K562 (cell line): ENCODE measurements around the gene MYOM3. TPM values are rescaled to one million over a fixed set of nuclear protein-coding genes. Genes with fewer than 3 reads are reported as not detected.

Experiments used
- ATAC-seq: fragments of 200-7000 bp; cut with Tn5 transposase; 3 replicates; pipeline ENCODE4 v1.9.1; 2020; ENCODE audit warnings: moderate library complexity
- BruUV-seq: library from RNA; stranded (reverse); fragments of 400-500 nt; replicated peaks from 2 replicates; lab custom pipeline; 2021; lab: Mats Ljungman, UMichigan
- CTCF ChIA-PET: fragments of 300-600 bp; formaldehyde crosslinking; extraction: SDS; loops from one replicate; lab custom pipeline; 2021; ENCODE audit warnings: low intra/inter-chr PET ratio; lab: Yijun Ruan, JAX
- POLR2A ChIA-PET: fragments of 300-600, 350-650 bp; sonication (Branson Sonifier 250); formaldehyde crosslinking; extraction: SDS; loops from one replicate; lab custom pipeline; 2021; ENCODE audit warnings: antibody characterized with exemption, inconsistent platforms; lab: Yijun Ruan, JAX
- DNase-seq, 4 experiments: peaks; one replicate each; pipeline versions ENCODE4 v3.0.0 to v3.0.0-alpha.2; 2011 to 2018; ENCODE audit warnings: low spot score in 3 of 4, mixed read lengths in 3 of 4; ENCODE audit errors: extremely low read depth in 1 of 4
- FAIRE-seq: peaks from 2 replicates; lab custom pipeline; 2011; peaks lifted over from hg19 to GRCh38; lab: Jason Lieb, UNC
- H2AFZ ChIP-seq: 2 replicates; pipeline ENCODE4 v1.6.0; 2011; ENCODE audit warnings: low read depth, low read length, control low read depth, inconsistent platforms
- H3K27ac ChIP-seq: fragments of 200-600 bp; 3 replicates; pipeline ENCODE4 v1.8.0; 2011; ENCODE audit warnings: low read depth, mild to moderate bottlenecking, control low read depth, inconsistent platforms, low read length, moderate library complexity, mixed read lengths; ENCODE audit errors: extremely low read depth
- H3K27me3 ChIP-seq, 2 experiments: fragments of 300-600 bp in 1 of 2; 2 replicates in 1 of 2; 3 replicates in 1 of 2; pipeline versions ENCODE4 v1.6.0 to v1.8.0; 2011; ENCODE audit warnings: inconsistent platforms in 2 of 2, low read length in 2 of 2, mild to moderate bottlenecking in 1 of 2, mixed read lengths in 1 of 2, moderate library complexity in 1 of 2; ENCODE audit not compliant: control insufficient read depth in 2 of 2, insufficient read depth in 2 of 2
- H3K36me3 ChIP-seq: fragments of 300-600 bp; 3 replicates; pipeline ENCODE4 v1.8.0; 2011; ENCODE audit warnings: mild to moderate bottlenecking, low read length, inconsistent platforms; ENCODE audit not compliant: control insufficient read depth, insufficient read depth
- H3K4me1 ChIP-seq, 2 experiments: fragments of 200-600 bp in 1 of 2; replicated peaks in 1 of 2; 2 replicates in 1 of 2; 3 replicates in 1 of 2; pipeline versions ENCODE4 v1.5.1 to v1.8.0; 2011; ENCODE audit warnings: inconsistent platforms in 2 of 2, low read length in 2 of 2, mild to moderate bottlenecking in 1 of 2, mixed read lengths in 1 of 2, moderate library complexity in 1 of 2; ENCODE audit not compliant: control insufficient read depth in 2 of 2, insufficient read depth in 2 of 2
- H3K4me2 ChIP-seq: 2 replicates; pipeline ENCODE4 v1.6.1; 2011; ENCODE audit warnings: low read length, control low read depth, inconsistent platforms, mixed read lengths; ENCODE audit not compliant: insufficient read depth
- H3K4me3 ChIP-seq: fragments of 200-600 bp; sonication (generic), shearing (Covaris generic); 2 replicates; pipeline ENCODE4 v1.5.1; 2016; ENCODE audit warnings: control low read depth, inconsistent platforms
- H3K79me2 ChIP-seq: fragments of 200-600 bp; 3 replicates; pipeline ENCODE4 v1.8.0; 2011; ENCODE audit warnings: low read length, inconsistent platforms; ENCODE audit not compliant: control insufficient read depth, insufficient read depth
- H3K9ac ChIP-seq, 2 experiments: 2 replicates each; pipeline versions ENCODE4 v1.6.0 to v1.6.1; 2011; ENCODE audit warnings: low read depth in 2 of 2, low read length in 2 of 2, control low read depth in 1 of 2, inconsistent platforms in 1 of 2, mild to moderate bottlenecking in 1 of 2, mixed read lengths in 1 of 2; ENCODE audit not compliant: insufficient read depth in 1 of 2
- H3K9me1 ChIP-seq: one replicate; pipeline ENCODE4 v1.6.0; 2011; ENCODE audit warnings: inconsistent platforms, mild to moderate bottlenecking, low read length, moderate library complexity; ENCODE audit not compliant: control insufficient read depth, insufficient read depth
- H3K9me3 ChIP-seq: replicated peaks from 2 replicates; pipeline ENCODE4 v1.5.1; 2011; ENCODE audit warnings: low read depth, low read length, inconsistent platforms; ENCODE audit not compliant: control insufficient read depth, insufficient read depth
- H4K20me1 ChIP-seq: replicated peaks from 2 replicates; pipeline ENCODE4 v1.6.1; 2011; ENCODE audit warnings: low read length, inconsistent platforms, mixed read lengths; ENCODE audit not compliant: control insufficient read depth, insufficient read depth
- ADNP ChIP-seq: fragments of 200-800 bp; sonication (Bioruptor generic); IDR thresholded peaks from 2 replicates; pipeline ENCODE4 v1.6.1; 2016; ENCODE audit warnings: missing genetic modification characterization, missing compliant biosample characterization
- MEF2A ChIP-seq: IDR thresholded peaks from 2 replicates; pipeline ENCODE4 v1.6.1; 2011; ENCODE audit warnings: low read depth, mild to moderate bottlenecking, low read length, moderate library complexity; ENCODE audit not compliant: control insufficient read depth
- MTA3 ChIP-seq: fragments of 450-650 bp; formaldehyde crosslinking; IDR thresholded peaks from 2 replicates; pipeline ENCODE4 v1.6.1; 2017; ENCODE audit warnings: mild to moderate bottlenecking, borderline replicate concordance
- RBBP5 ChIP-seq: fragments of 200-600 bp; sonication (generic); IDR thresholded peaks from 2 replicates; pipeline ENCODE4 v1.6.1; 2012; ENCODE audit warnings: borderline replicate concordance, mild to moderate bottlenecking, low read length, control low read depth, inconsistent platforms; ENCODE audit not compliant: insufficient read depth, poor library complexity, severe bottlenecking
- RBM39 ChIP-seq: fragments of 200-400 bp; formaldehyde crosslinking; optimal IDR thresholded peaks from 2 replicates; pipeline ENCODE3; 2018; ENCODE audit warnings: low read depth, low read length
- SMAD4 ChIP-seq: fragments of 250-450 bp; sonication (Bioruptor Pico); conservative IDR thresholded peaks from 2 replicates; pipeline ENCODE4 v1.8.0; 2021; ENCODE audit warnings: inconsistent platforms, mild to moderate bottlenecking, moderate library complexity
- whole genome bisulfite sequencing: fragments of 100-300 bp; shearing (Covaris generic); methylation state at CpG from one replicate; pipeline ENCODE4 v1.1.6; 2016; ENCODE audit warnings: low coverage, mixed read lengths; ENCODE audit not compliant: insufficient coverage; ENCODE audit errors: missing lambda C conversion rate; 5-methylcytosine and 5-hydroxymethylcytosine counted together
- in situ Hi-C: fragments of 300-500 bp; cut with MboI; formaldehyde crosslinking; loops from 4 replicates; pipeline ENCODE4 v1.15.0; 2018; ENCODE audit warnings: inconsistent platforms, mixed read lengths
- intact Hi-C: fragments of 100-400 bp; cut with micrococcal nuclease; formaldehyde crosslinking; loops from 2 replicates; pipeline ENCODE4 v1.14.2; 2022
- polyA plus RNA-seq, 8 experiments: library from polyadenylated mRNA; depleted of rRNA in 4 of 8; stranded (reverse) in 5 of 8; unstranded in 3 of 8; fragments of >200 nt; fragmentation: Nextera tagmentation in 2 of 8; fragmentation: Illumina TruSeq in 1 of 8; extraction: Ambion mirVana in 2 of 8; extraction: Trizol in 1 of 8; gene quantifications; 2 replicates each; pipeline versions ENCODE4 v1.2.1 to v1.2.3, GENCODE V29; 2011 to 2014; ENCODE audit warnings: inconsistent platforms in 1 of 8, missing spikeins in 1 of 8
- total RNA-seq, 7 experiments: library from RNA; depleted of rRNA in 6 of 7; stranded (reverse); fragments of >200 nt in 6 of 7; fragmentation: Illumina TruSeq in 2 of 7; extraction: Trizol in 2 of 7; gene quantifications; 2 replicates each; pipeline versions ENCODE4 v1.2.1 to v1.2.3, GENCODE V29; 2011 to 2021; ENCODE audit warnings: low replicate concordance in 1 of 7
- TF ChIP-seq, protein P1 (sequence below): fragments of 450-650 bp; IDR thresholded peaks from one replicate; pipeline ENCODE4 v1.6.1; 2018; ENCODE audit warnings: mild to moderate bottlenecking, moderate library complexity; ENCODE audit not compliant: partially characterized antibody
- TF ChIP-seq, protein P2 (sequence below): fragments of 200-400 bp; formaldehyde crosslinking; IDR thresholded peaks from 2 replicates; pipeline ENCODE4 v1.6.1; 2017; ENCODE audit warnings: mild to moderate bottlenecking, low read depth, low read length, moderate library complexity
- TF ChIP-seq, protein P3 (sequence below): sonication (generic); formaldehyde crosslinking; IDR thresholded peaks from 2 replicates; pipeline ENCODE4 v1.8.0; 2022; ENCODE audit warnings: mild to moderate bottlenecking, missing genetic modification reagents, borderline replicate concordance

The MYOM3 gene
- total and polyA plus RNA-seq, 9 of the 15 experiments (the other 6 are each of a cell fraction or from before 2014, with no cell fraction given) = 0.01 TPM; not detected in 8

DNA sequence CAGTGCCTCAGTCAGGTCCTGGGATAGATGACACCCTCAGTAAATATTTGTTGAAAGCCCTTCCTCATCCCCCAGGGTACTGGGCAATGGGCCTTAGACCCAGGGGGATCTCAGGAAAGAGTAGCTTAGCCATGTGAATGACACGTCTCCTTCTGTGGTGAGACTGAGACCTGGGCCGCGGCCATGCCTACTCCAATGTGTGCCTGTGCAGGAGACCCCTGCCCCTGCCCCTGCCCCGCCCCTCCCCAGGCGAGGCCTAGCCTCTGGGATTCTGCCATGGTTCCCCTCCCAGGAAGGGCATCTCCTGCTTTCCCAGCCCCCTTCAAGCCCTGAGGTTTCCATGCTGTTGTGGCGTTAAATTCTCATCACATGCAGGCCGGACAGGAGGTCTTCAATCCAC is 7.1 kb downstream of the MYOM3 start:
- CTCF ChIA-PET = no interaction called here
- Histone ChIP-seq H3K4me3 (no peak overlapping the region), H3K9me1 (no peaks in the 10 kb centered on the region), H3K27ac (no peak overlapping the region), H4K20me1 (peaks cover 3% of the 10 kb centered on the region; the same call in 1 of the 2 replicates), H3K4me2 (no peak overlapping the region), H3K9ac (peak overlapping the region in 1 of 2 experiments; percentile 18; a peak in 1 of 4 replicates)
- in situ Hi-C loops = no loop called here
- intact Hi-C loops = no loop called here
- POLR2A ChIA-PET = interaction anchor here (1.0 kb wide), 1 partner anchor 145 kb away, joined by 5 read pairs; the partner anchor contains the start of gene PNRC2
- BruUV-seq = no TSS peak
- WGBS = 32% methylated on average over 7 of the region's 7 CpGs
- FAIRE-seq = no peak
- DNase-seq = no peak
- no peak for TF ChIP-seq MTA3
- TF ChIP-seq, protein P1, sequence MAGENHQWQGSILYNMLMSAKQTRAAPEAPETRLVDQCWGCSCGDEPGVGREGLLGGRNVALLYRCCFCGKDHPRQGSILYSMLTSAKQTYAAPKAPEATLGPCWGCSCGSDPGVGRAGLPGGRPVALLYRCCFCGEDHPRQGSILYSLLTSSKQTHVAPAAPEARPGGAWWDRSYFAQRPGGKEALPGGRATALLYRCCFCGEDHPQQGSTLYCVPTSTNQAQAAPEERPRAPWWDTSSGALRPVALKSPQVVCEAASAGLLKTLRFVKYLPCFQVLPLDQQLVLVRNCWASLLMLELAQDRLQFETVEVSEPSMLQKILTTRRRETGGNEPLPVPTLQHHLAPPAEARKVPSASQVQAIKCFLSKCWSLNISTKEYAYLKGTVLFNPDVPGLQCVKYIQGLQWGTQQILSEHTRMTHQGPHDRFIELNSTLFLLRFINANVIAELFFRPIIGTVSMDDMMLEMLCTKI = no peak
- TF ChIP-seq, all 486 proteins: peak for 0
- ATAC-seq = no peak
- no peaks in the 10 kb centered on the region for H3K36me3 ChIP-seq
- no peaks in the 10 kb centered on the region for H3K79me2 ChIP-seq
- H3K9me3 ChIP-seq = no peaks in the 10 kb centered on the region
- H2AFZ ChIP-seq = no peak overlapping the region
- peaks cover 26 to 65% of the 10 kb centered on the region in 2 experiments; a peak in 4 of 5 replicates for H3K27me3 ChIP-seq
- H3K4me1 ChIP-seq = peaks cover 2 to 32% of the 10 kb centered on the region in 2 experiments; a peak in 3 of 5 replicates

DNA sequence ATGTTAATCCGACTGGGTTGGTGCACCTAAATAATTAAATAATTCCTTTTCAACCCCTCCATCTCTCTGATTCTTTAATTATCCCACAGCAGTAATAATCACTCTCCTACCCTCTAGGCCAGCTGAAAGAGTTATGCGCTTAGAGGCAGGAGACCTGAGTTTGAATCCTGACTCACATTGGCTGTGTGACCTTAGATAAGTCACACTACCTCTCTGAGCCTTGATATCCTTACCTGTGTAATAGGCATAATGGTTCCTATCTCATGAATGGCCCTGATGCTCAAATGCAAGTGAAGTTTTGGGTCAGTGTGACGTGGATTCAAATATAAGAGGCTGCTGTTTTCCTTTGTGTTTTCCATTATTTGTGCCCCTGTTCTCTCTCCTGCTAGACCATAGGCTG is 8.1 kb downstream of the MYOM3 start:
- Histone ChIP-seq H3K27ac (no peak overlapping the region), H3K36me3 (no peaks in the 10 kb centered on the region), H3K27me3 (peaks cover 25 to 66% of the 10 kb centered on the region in 2 experiments; a peak in 4 of 5 replicates), H3K4me1 (peaks cover 2 to 32% of the 10 kb centered on the region in 2 experiments; a peak in 4 of 5 replicates), H2AFZ (no peak overlapping the region), H3K9ac (no peak overlapping the region), H3K4me3 (no peak overlapping the region), H3K4me2 (no peak overlapping the region), H3K9me3 (no peaks in the 10 kb centered on the region), H3K79me2 (no peaks in the 10 kb centered on the region), H3K9me1 (no peaks in the 10 kb centered on the region), H4K20me1 (peaks cover 3% of the 10 kb centered on the region; the same call in 1 of the 2 replicates)
- 9% methylated on average over 3 of the region's 3 CpGs for WGBS
- POLR2A ChIA-PET = no interaction called here
- intact Hi-C loops (no loop called here), in situ Hi-C loops (no loop called here)
- FAIRE-seq (no peak), DNase-seq (no peak), ATAC-seq (no peak)
- CTCF ChIA-PET = no interaction called here
- BruUV-seq = no TSS peak
- TF ChIP-seq, protein P2, sequence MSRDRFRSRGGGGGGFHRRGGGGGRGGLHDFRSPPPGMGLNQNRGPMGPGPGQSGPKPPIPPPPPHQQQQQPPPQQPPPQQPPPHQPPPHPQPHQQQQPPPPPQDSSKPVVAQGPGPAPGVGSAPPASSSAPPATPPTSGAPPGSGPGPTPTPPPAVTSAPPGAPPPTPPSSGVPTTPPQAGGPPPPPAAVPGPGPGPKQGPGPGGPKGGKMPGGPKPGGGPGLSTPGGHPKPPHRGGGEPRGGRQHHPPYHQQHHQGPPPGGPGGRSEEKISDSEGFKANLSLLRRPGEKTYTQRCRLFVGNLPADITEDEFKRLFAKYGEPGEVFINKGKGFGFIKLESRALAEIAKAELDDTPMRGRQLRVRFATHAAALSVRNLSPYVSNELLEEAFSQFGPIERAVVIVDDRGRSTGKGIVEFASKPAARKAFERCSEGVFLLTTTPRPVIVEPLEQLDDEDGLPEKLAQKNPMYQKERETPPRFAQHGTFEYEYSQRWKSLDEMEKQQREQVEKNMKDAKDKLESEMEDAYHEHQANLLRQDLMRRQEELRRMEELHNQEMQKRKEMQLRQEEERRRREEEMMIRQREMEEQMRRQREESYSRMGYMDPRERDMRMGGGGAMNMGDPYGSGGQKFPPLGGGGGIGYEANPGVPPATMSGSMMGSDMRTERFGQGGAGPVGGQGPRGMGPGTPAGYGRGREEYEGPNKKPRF = no peak
- TF ChIP-seq RBBP5 (no peak), ADNP (tag) (peak; percentile 75), RBM39 (no peak), MEF2A (no peak), SMAD4 (no peak)
- TF ChIP-seq, protein P3, sequence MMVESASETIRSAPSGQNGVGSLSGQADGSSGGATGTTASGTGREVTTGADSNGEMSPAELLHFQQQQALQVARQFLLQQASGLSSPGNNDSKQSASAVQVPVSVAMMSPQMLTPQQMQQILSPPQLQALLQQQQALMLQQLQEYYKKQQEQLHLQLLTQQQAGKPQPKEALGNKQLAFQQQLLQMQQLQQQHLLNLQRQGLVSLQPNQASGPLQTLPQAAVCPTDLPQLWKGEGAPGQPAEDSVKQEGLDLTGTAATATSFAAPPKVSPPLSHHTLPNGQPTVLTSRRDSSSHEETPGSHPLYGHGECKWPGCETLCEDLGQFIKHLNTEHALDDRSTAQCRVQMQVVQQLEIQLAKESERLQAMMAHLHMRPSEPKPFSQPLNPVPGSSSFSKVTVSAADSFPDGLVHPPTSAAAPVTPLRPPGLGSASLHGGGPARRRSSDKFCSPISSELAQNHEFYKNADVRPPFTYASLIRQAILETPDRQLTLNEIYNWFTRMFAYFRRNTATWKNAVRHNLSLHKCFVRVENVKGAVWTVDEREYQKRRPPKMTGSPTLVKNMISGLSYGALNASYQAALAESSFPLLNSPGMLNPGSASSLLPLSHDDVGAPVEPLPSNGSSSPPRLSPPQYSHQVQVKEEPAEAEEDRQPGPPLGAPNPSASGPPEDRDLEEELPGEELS (CRISPR knock-in tag) = no peak
